Kidney glomerular epithelial cell (primary cell): ENCODE results near the gene BIRC6.
"Not testable (repeated sequence)": the region's sequence is repeated elsewhere in the genome, so short reads cannot be mapped to it uniquely, and the experiment has no call there.

ENCODE experiments used
- DNase-seq: peaks from one replicate; lab custom pipeline; 2025; lab: John Stamatoyannopoulos, UW

Gene BIRC6

GRCh38 chr2:32446369-32446768, 89.5 kb downstream of the BIRC6 start:
- DNase-seq, result no peak

GRCh38 chr2:32450851-32451250, 94.0 kb downstream of the BIRC6 start:
- DNase-seq, result no peak

DNA sequence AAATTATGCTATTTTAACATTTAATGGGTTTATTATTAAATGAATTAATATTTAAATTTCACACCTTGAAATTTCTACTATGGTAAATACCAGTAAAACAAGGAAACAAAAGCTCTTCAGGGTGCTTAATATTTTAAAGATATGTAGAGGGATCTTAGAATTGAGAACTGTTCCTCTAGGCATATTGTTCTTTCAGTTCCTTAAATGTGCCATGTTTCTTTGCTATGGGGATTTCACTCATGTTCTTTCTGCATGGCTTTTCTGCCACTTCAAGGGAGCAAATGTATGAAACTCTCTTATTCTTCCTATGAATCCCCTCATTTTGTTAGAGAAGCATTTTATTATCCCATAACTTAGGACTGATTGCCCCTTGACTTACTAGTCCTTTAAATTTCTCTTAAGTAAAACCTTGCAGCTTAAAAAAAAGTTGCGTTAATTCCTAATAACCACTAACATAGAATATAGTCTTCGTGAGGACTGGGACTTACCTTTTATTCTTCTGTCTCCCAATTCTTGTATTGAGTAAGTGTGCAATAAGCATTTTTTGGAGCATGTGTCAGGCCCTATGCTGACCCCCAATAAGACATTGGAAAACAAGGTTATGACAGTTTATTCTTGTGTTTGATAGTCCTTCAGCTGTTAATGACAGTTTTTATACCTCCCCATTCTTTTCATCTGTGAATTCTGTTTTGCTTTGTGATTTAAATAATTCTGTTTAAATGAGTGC, 95.7 kb downstream of the BIRC6 start:
- no peak for DNase-seq

GRCh38 chr2:32453242-32454062, 96.6 kb downstream of the BIRC6 start:
- no peak for DNase-seq

- DNase-seq, result no peak
Measured at GRCh38 chr2:32455816-32456215, 99.0 kb downstream of the BIRC6 start.

DNA sequence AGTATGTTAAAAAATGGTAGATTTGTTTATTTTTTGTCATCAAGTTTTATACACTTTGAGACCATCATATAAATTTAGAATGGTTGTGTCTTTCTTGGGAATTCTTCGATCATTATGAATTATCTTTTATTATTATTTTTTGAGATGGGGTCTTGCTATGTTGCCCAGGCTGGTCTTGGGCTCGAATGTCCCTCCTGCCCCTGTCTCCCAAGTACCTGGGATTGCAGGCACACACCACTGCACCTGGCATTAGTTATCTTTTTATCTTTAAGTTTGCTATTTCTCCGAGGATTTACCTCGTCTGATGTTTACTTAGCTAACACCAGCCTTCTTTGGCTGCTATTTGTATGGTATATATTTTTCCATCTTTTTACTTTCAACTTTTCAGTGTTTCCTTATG, 100.0 kb downstream of the BIRC6 start:
- no peak for DNase-seq

DNA sequence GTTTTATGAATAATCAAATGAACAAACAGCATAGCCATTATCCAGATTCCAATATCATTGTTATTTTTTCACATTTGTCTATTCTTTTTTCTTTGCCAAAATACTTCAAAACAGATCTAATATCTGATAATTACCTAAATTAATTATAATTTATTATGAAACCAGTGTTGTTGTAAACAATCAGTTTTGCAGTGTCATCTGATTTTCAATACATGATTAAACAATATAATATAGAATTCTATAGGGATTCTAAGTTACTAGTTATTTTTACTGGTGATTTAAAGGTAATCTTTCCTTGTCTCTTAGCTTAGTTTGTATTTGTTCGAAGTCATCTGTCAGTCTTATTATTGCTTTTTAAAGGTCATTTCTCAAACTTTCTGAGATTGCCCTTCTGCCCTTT, 101.0 kb downstream of the BIRC6 start:
- no peak for DNase-seq

DNA sequence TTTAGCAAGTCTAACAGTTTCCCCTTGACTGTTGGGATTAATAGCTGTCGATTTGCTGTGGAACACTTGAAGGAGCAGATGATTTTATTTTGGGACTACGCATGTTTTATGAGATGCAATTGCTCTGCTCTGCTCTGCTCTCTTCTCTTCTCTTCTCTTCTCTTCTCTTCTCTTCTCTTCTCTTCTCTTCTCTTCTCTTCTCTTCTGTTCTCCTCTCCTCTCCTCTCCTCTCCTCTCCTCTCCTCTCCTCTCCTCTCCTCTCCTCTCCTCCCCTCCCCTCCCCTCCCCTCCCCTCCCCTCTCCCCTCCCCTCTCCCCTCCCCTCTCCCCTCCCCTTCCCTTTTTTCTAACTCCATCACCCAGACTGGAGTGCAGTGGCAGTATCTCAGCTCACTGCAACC, 104.0 kb downstream of the BIRC6 start:
- not testable (repeated sequence) for DNase-seq

GRCh38 chr2:32463110-32463509, 106.3 kb downstream of the BIRC6 start:
- DNase-seq, result no peak

DNA sequence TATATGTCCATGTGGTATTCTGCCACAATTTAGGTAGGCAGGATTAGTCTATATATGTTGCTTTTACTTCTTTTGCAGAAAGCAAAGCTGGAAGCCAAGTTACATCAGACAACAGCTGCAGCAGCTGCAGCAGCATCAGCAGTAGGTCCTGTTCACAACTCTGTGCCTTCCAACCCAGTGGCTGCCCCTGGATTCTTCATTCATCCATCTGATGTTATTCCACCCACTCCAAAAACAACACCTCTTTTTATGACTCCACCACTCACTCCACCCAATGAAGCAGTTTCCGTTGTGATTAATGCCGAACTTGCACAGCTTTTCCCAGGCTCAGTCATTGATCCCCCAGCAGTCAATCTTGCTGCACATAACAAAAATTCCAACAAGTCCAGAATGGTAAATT, 107.6 kb downstream of the BIRC6 start:
- no peak for DNase-seq

DNA sequence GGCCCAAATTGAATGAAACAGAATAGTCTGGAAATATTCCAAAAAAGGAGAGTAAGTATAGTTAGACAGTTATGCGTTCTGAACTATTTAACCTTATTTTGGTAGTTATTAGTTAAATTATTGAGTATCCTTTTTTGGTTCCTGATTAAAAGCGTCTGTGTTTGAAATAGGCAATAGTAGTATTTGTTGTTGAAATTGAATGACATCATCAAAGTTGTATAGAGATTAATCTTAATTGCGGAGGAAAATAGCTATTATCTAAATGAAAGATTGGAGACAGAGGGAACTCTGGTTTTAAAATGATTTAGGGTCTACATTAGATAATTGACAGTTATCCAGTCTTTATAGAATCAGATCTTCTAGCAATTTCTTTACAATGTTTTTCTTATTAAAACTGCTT, 115.8 kb downstream of the BIRC6 start:
- DNase-seq, result no peak

DNA sequence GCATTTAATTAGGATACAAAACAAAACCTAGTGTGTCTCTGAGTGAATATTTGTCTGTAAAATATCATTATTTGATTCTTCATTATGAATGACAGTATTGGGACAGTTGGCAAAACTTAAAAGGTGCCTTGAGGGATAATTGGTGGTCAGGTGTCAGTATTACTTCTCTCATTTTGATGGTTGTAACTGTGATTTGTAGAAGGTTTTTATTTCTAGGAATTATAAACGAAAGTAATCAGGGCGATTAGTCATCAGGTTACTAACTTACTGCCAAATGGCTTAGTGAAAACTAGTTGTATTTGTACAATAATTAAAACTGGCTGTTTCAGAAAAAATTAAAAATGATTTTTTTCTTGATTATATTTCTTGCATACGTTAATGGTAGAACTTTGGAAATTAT, 117.6 kb downstream of the BIRC6 start:
- no peak for DNase-seq

DNA sequence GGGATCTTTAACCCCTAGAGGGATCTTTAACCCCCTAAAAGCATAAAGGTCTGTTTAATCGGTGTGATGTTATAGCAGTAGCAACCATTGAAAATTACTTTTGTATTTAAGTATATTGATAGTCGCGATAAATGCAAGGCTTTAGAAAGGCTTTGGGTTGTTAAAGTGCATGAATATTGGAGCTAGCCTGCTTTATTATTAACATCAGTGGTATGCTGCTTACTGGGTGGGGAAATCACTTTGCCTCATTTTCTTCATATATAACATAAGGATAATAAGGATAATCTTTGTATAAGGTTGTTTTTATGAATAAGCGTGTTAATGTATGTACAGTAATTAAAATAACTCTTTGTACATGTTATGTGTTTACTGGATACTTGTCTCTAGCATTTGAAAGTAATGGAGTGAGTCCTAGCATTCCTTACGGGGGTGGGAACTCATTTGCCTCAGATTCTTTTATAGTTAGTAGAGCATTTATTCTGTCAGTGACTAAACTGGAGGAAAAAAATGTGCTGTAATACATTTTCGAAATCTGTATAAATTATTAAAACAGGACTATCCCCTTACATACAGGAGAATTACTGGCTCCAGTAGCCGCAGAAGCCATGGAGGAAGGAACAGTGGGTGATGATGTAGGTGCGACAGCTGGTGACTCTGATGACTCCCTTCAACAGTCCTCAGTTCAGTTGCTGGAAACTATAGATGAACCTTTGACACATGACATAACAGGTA, 122.2 kb downstream of the BIRC6 start:
- peak; percentile 17 for DNase-seq

- DNase-seq, result no peak
Measured at GRCh38 chr2:32479993-32480392, 123.2 kb downstream of the BIRC6 start.

GRCh38 chr2:32482471-32482870, 125.6 kb downstream of the BIRC6 start:
- DNase-seq, result no peak

DNA sequence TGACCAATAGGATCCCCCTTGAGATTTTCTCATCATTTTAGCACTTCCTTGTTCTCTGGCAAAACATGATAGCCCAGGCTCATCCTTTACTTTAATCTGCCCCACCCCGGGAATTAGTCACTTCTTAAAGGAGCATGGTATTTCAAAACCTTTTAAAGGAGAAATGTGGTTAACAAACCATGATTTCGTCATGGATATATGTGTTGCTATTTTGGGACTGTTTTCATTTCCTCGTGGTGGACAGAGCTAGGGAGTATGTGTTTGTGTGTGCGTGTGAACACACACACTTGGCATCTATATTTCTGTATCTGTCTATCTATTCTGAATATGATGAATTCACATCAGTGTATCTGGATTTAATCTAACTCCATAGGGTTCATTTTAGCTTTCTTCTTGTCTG, 128.1 kb downstream of the BIRC6 start:
- peak; percentile 51 for DNase-seq

DNA sequence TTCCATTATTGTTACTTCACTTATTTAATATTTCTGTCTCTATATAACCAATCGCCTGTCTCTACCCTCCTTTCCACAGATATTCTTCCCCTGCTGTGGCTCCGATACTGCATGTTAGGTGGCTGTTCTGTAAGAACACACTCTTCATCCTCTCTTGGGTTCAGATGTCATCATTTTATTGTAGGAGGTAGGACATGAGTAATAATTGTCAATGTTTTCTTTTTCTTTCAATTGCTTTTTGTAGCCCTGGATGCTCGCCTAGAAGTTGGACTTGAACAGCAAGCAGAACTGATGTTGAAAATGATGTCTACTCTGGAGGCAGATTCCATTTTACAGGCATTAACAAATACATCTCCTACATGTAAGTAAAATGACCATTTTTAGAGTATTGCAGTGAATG, 128.6 kb downstream of the BIRC6 start:
- no peak for DNase-seq

DNA sequence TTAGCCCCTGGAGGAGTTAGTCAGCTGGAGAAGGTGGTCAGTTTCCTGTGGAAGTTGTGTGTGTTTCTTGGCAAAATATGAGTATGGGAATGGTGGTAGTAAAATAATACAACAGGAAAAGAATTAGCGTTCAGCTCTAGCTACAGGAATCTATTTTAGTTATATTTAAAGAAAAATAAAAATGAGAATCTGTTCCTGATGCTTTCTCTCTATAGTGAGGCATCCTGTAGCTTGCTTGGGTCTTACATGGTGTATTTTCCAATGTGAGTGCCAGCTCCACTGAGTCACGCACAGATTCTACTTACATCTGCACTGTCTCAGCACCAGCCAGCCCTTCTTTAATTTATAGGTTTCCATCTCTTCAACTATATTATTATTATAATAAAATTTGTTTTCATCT, 132.2 kb downstream of the BIRC6 start:
- DNase-seq, result no peak

GRCh38 chr2:32491346-32491745, 134.5 kb downstream of the BIRC6 start:
- no peak for DNase-seq

DNA sequence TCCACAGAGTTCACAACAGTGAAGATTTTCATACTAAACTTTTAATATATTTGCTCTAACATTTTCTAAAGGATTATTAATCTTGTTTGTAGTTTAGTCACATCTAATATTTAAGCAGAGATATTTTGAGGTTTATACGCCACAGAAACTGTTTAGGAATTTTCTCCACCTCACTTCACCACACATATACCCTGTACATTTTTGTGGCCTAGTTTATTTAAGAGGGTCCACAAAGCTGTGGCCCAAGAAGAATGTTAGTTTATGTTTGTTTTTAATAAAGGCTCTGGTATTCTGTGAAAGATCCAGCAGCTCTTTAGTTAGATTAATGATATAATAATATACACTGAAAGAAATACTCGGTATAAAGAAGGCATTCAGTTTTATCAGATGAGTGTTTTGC, 138.3 kb downstream of the BIRC6 start:
- no peak for DNase-seq

- no peak for DNase-seq
Measured at GRCh38 chr2:32496662-32497061, 139.8 kb downstream of the BIRC6 start.

DNA sequence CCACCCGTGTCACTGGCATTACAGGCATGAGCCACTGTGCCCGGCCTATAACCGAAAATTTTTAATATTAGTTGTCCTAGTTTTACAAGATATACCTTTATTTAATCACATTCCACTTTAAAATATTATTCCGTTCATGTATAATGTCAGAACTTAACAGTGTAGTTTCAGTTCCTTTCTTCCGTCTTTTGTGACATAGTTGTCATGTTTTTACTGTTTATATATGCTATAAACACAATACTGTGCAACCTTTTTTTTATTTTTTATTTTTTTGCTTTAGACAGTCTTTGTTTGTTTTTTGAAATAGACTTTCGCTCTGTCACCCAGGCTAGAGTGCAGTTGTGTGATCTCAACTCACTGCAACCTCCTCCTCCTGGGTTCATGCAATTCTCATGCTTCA, 141.5 kb downstream of the BIRC6 start:
- no peak for DNase-seq

DNA sequence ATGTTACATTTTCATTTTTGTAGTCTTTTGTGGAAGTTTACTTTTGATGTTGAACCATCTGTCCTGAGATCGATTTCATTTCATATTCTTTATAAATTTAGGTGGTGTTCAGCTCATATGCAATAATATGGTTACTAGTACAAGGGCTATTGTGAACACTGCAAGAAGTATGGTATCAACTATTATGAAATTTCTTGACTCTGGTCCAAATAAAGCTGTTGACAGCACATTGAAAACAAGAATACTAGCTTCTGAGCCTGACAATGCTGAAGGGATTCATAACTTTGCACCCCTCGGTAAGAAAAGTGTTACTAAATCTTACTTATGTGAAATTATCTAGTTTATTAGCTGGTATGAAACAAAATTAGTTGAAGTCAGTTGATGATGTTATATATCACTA, 146.1 kb downstream of the BIRC6 start:
- no peak for DNase-seq
